NCI-H187 treated with DMSO at 0.1 percent for 48 hours (cell line): Measurements from ENCODE around the gene FCHO1.

Source experiments
- DNase-seq: peaks from one replicate; lab custom pipeline; 2025; lab: John Stamatoyannopoulos, UW

The FCHO1 gene

GRCh38 chr19:17751103-17751911 is at the start of gene FCHO1:
Gene FCHO1, plus strand, starts transcription at chr19:17751477. Its CDS starts 3,688 bp downstream, at chr19:17755165.
- no peak for DNase-seq

- no peak for DNase-seq
Measured at GRCh38 chr19:17703824-17704463, 47.3 kb upstream of the FCHO1 start.

GRCh38 chr19:17706750-17707181 is 44.5 kb upstream of the FCHO1 start:
- no peak for DNase-seq

- no peak for DNase-seq
Measured at GRCh38 chr19:17711851-17712250, 39.4 kb upstream of the FCHO1 start.

- DNase-seq, result no peak
Measured at GRCh38 chr19:17716309-17716929, 34.9 kb upstream of the FCHO1 start.

- DNase-seq, result no peak
Measured at GRCh38 chr19:17718550-17718946, 32.7 kb upstream of the FCHO1 start.

GRCh38 chr19:17718947-17719711 is 32.1 kb upstream of the FCHO1 start, which contains the start of gene MAP1S:
Gene MAP1S, plus strand, starts transcription at chr19:17719480. Its CDS starts 23 bp downstream, at chr19:17719503.
- DNase-seq, result no peak

GRCh38 chr19:17719730-17720400 is 31.4 kb upstream of the FCHO1 start:
- DNase-seq, result no peak

GRCh38 chr19:17720440-17720839 is 30.8 kb upstream of the FCHO1 start:
- DNase-seq, result no peak

- DNase-seq, result no peak
Measured at GRCh38 chr19:17721111-17721628, 30.1 kb upstream of the FCHO1 start.

- no peak for DNase-seq
Measured at GRCh38 chr19:17721821-17722220, 29.5 kb upstream of the FCHO1 start.

GRCh38 chr19:17722655-17723240 is 28.5 kb upstream of the FCHO1 start:
- no peak for DNase-seq

GRCh38 chr19:17724655-17725054 is 26.6 kb upstream of the FCHO1 start:
- no peak for DNase-seq

- DNase-seq, result no peak
Measured at GRCh38 chr19:17725422-17726078, 25.7 kb upstream of the FCHO1 start.

GRCh38 chr19:17726136-17726741 is 25.0 kb upstream of the FCHO1 start:
- no peak for DNase-seq

- no peak for DNase-seq
Measured at GRCh38 chr19:17726964-17727773, 24.1 kb upstream of the FCHO1 start.

GRCh38 chr19:17727843-17728242 is 23.4 kb upstream of the FCHO1 start:
- DNase-seq, result no peak

- no peak for DNase-seq
Measured at GRCh38 chr19:17733127-17733526, 18.1 kb upstream of the FCHO1 start.

GRCh38 chr19:17734146-17734545 is 17.1 kb upstream of the FCHO1 start:
- no peak for DNase-seq
